ENCODE data around the gene CHIT1. TPM values are rescaled to one million over a fixed set of nuclear protein-coding genes. Genes with fewer than 3 reads are reported as not detected.

The CHIT1 gene
- total RNA-seq, 2 experiments from 2014 or later, result 0.58 to 1.1 TPM

DNA sequence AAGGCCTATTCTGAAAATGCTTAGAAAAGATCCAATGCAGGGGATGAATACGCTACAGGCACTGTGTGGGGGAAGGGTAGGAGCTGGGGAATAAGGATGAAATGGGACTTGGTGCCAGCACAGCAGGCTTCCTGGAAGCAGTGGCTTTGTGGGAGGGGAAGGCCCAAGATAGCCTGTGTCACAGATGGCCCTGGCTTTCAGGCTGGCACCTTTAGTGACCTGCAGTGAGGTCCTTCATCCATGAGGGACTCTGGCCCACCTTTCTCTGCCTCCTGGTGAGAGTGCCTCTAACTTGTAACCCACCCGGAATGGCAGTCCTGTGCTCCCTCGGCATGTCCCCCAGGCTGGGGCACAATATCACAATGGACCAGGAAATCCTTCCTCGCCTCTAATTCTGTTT lies 43.9 kb downstream of the CHIT1 start:
- Histone ChIP-seq H3K27me3 (ENCODE audit: control insufficient read depth in 1 of 2, insufficient read depth in 2 of 2, low read length in 2 of 2) (no peaks in the 10 kb centered on the region), H3K36me3 (ENCODE audit: insufficient read depth, low read length) (no peaks in the 10 kb centered on the region), H3K4me3 (ENCODE audit: low read length) (no peak overlapping the region), H3K9me3 (ENCODE audit: control insufficient read depth in 1 of 2, insufficient read depth in 1 of 2, low read length in 2 of 2) (no peaks in the 10 kb centered on the region), H3K27ac (ENCODE audit: low read depth in 1 of 2, low read length in 2 of 2) (no peak overlapping the region), H3K4me1 (ENCODE audit: insufficient read depth, low read length) (no peaks in the 10 kb centered on the region)
- DNase-seq (no peak), ATAC-seq (ENCODE audit: poor library complexity) (no peak)
- Mint-ChIP-seq H3K4me1 (ENCODE audit: low read depth) (no peaks in the 10 kb centered on the region), H3K27me3 (no peaks in the 10 kb centered on the region), H3K27ac (no peak overlapping the region), H3K4me3 (no peak overlapping the region), H3K9me3 (no peaks in the 10 kb centered on the region), H3K36me3 (ENCODE audit: low read depth) (no peaks in the 10 kb centered on the region)
- ChIA-PET POLR2A (no interaction called here), CTCF (no interaction called here)
- intact Hi-C loops (cut with DNase I, micrococcal nuclease), result no loop called here
- TF ChIP-seq, protein P1, sequence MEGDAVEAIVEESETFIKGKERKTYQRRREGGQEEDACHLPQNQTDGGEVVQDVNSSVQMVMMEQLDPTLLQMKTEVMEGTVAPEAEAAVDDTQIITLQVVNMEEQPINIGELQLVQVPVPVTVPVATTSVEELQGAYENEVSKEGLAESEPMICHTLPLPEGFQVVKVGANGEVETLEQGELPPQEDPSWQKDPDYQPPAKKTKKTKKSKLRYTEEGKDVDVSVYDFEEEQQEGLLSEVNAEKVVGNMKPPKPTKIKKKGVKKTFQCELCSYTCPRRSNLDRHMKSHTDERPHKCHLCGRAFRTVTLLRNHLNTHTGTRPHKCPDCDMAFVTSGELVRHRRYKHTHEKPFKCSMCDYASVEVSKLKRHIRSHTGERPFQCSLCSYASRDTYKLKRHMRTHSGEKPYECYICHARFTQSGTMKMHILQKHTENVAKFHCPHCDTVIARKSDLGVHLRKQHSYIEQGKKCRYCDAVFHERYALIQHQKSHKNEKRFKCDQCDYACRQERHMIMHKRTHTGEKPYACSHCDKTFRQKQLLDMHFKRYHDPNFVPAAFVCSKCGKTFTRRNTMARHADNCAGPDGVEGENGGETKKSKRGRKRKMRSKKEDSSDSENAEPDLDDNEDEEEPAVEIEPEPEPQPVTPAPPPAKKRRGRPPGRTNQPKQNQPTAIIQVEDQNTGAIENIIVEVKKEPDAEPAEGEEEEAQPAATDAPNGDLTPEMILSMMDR (IDR thresholded peaks at IDR 0.05), result no peak

DNA sequence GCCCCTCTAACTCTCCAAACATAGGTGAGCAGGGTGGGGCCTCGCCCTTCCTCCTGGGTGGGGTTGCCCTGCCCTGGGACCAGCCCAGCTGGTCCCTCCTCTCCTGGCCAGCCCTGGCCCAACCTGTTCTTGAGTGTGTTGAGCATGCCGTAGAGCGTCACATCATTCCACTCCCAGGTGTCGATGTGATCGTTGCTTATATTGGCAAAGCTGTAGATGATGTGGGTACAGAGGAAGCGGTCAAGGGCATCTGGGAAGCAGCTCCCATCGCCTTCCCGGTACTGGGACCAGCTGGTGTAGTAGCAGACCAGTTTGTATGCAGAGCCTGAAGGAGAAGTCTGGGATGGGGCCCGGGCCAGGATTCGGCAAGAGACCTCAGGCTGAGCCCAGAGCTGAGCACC lies 44.4 kb downstream of the CHIT1 start:
- TF ChIP-seq, protein P1 (IDR thresholded peaks at IDR 0.05), result no peak
- no peak for ATAC-seq (ENCODE audit: poor library complexity)
- ChIA-PET CTCF (no interaction called here), POLR2A (no interaction called here)
- Mint-ChIP-seq H3K4me1 (ENCODE audit: low read depth) (no peaks in the 10 kb centered on the region), H3K27ac (no peak overlapping the region), H3K4me3 (no peak overlapping the region), H3K9me3 (no peaks in the 10 kb centered on the region), H3K36me3 (ENCODE audit: low read depth) (no peaks in the 10 kb centered on the region), H3K27me3 (no peaks in the 10 kb centered on the region)
- no peak for DNase-seq
- H3K9me3 ChIP-seq (ENCODE audit: control insufficient read depth in 1 of 2, insufficient read depth in 1 of 2, low read length in 2 of 2), result no peaks in the 10 kb centered on the region
- no peak overlapping the region for H3K27ac ChIP-seq (ENCODE audit: low read depth in 1 of 2, low read length in 2 of 2)
- no peaks in the 10 kb centered on the region for H3K27me3 ChIP-seq (ENCODE audit: control insufficient read depth in 1 of 2, insufficient read depth in 2 of 2, low read length in 2 of 2)
- no peaks in the 10 kb centered on the region for H3K4me1 ChIP-seq (ENCODE audit: insufficient read depth, low read length)
- H3K36me3 ChIP-seq (ENCODE audit: insufficient read depth, low read length), result no peaks in the 10 kb centered on the region
- intact Hi-C loops (cut with DNase I, micrococcal nuclease), result no loop called here
- no peak overlapping the region for H3K4me3 ChIP-seq (ENCODE audit: low read length)

DNA sequence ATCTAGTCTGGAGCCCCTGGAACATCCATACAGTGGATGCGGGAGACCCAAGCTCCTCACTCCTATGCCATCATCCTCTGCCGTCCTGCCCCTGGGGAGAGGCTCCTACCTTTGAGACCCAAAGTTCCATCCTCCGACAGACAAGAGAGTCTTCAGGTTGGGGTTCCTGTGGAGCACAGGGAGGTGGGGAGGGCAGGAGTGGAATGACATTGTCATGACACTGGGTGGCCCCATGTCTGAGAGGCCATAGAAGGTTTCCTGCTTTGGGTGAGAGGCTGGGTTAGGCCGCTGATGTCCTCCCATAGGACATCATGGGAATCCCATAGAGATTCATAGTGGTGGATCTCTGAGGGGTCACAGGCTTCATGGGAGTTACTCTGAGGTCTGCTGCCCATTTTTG lies 45.0 kb downstream of the CHIT1 start:
- Histone ChIP-seq H3K4me1 (ENCODE audit: insufficient read depth, low read length) (no peaks in the 10 kb centered on the region), H3K4me3 (ENCODE audit: low read length) (no peak overlapping the region), H3K27me3 (ENCODE audit: control insufficient read depth in 1 of 2, insufficient read depth in 2 of 2, low read length in 2 of 2) (no peaks in the 10 kb centered on the region), H3K27ac (ENCODE audit: low read depth in 1 of 2, low read length in 2 of 2) (no peak overlapping the region), H3K9me3 (ENCODE audit: control insufficient read depth in 1 of 2, insufficient read depth in 1 of 2, low read length in 2 of 2) (no peaks in the 10 kb centered on the region), H3K36me3 (ENCODE audit: insufficient read depth, low read length) (no peaks in the 10 kb centered on the region)
- no peak overlapping the region for H3K27ac Mint-ChIP-seq
- H3K27me3 Mint-ChIP-seq, result no peaks in the 10 kb centered on the region
- intact Hi-C loops (cut with DNase I, micrococcal nuclease), result no loop called here
- H3K4me1 Mint-ChIP-seq (ENCODE audit: low read depth), result no peaks in the 10 kb centered on the region
- no peak for ATAC-seq (ENCODE audit: poor library complexity)
- no peaks in the 10 kb centered on the region for H3K36me3 Mint-ChIP-seq (ENCODE audit: low read depth)
- no peak for DNase-seq
- H3K9me3 Mint-ChIP-seq, result no peaks in the 10 kb centered on the region
- TF ChIP-seq, protein P1 (IDR thresholded peaks at IDR 0.05), result no peak
- no peak overlapping the region for H3K4me3 Mint-ChIP-seq
- ChIA-PET CTCF (no interaction called here), POLR2A (no interaction called here)
